ENCODE results near the gene SMAD9. TPM values are rescaled to one million over a fixed set of nuclear protein-coding genes. Genes with fewer than 3 reads are reported as not detected.

Gene SMAD9
- total and polyA plus RNA-seq, 2 of the 13 experiments (the other 11 are each of a cell fraction or from before 2014, with no cell fraction given), result 4.2 to 7.7 TPM

DNA sequence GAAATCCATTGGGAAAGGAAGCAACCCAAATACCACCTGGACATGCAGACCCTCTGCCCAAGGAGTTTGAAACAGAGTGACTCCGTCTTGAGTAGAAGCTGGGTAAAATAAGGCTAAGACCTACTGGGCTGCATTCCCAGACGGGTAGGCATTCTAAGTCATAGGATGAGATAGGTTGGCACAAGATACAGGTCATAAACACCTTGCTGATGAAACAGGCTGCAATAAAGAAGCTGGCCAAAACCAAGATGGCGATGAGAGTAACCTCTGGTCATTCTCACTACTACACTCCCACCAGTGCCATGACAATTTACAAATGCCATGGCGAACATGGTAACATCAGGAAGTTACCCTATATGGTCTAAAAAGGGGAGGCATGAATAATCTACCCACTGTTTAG, 60.8 kb downstream of the SMAD9 start:
- in situ Hi-C loops (cut with HindIII; ENCODE audit: extremely low pct_ligation_motif_present, low pct_unique_long_range_greater_than_20kb) (loop anchor here (5.0 kb wide), 1 partner anchor 123 kb away; no protein-coding TSS in a partner anchor), intact Hi-C loops (cut with micrococcal nuclease; ENCODE audit: unreplicated experiment) (no loop called here)
- Histone ChIP-seq H3K79me2 (ENCODE audit: insufficient read depth, low read length) (no peaks in the 10 kb centered on the region), H3K4me1 (ENCODE audit: insufficient read depth, low read length) (peaks cover 11% of the 10 kb centered on the region), H3K36me3 (replicated peaks in 1 of 2; ENCODE audit: control insufficient read depth in 1 of 2, insufficient read depth in 2 of 2, low read length in 2 of 2) (peaks cover 0 to 14% of the 10 kb centered on the region in 2 experiments; a peak in 3 of 5 replicates), H3K9ac (ENCODE audit: insufficient read depth, low read depth, low read length) (no peak overlapping the region), H4K20me1 (ENCODE audit: insufficient read depth, low read length) (no peaks in the 10 kb centered on the region), H3K4me3 (replicated peaks in 1 of 3; ENCODE audit: insufficient read depth in 1 of 3, low read depth in 2 of 3, low read length in 3 of 3) (no peak overlapping the region), H3K9me3 (ENCODE audit: low read length) (no peaks in the 10 kb centered on the region), H3K27me3 (ENCODE audit: control insufficient read depth in 1 of 2, insufficient read depth in 2 of 2, low read length in 2 of 2) (no peaks in the 10 kb centered on the region), H3K4me2 (ENCODE audit: low read depth, low read length) (no peak overlapping the region), H2AFZ (ENCODE audit: low read length) (no peak overlapping the region), H3K27ac (ENCODE audit: extremely low read length, insufficient read depth, low read length) (no peak overlapping the region)
- DNase-seq (ENCODE audit: low spot score) (no peak), FAIRE-seq (no peak), ATAC-seq (no peak)
- ChIA-PET POLR2A (no interaction called here), CTCF (ENCODE audit: low intra/inter-chr PET ratio, low total read pairs) (interaction anchor here (3.5 kb wide), 1 partner anchor 122 kb away, joined by 39 read pairs; no protein-coding TSS in a partner anchor)
- WGBS (ENCODE audit: low lambda C conversion rate), result 97% methylated on average over 4 of the region's 4 CpGs
- BruUV-seq (replicated peaks), result no TSS peak
- TF ChIP-seq SMAD1 (CRISPR knock-in tag; IDR thresholded peaks at IDR 0.05; ENCODE audit: borderline replicate concordance, low read depth) (no peak), MEIS1 (CRISPR knock-in tag; IDR thresholded peaks at IDR 0.05; ENCODE audit: borderline replicate concordance) (no peak), PHF5A (CRISPR knock-in tag; IDR thresholded peaks at IDR 0.05; ENCODE audit: low read depth, unreplicated experiment) (no peak), MAFF (IDR thresholded peaks at IDR 0.05; ENCODE audit: low read depth, low read length) (no peak), ZNF367 (CRISPR knock-in tag; IDR thresholded peaks at IDR 0.05; ENCODE audit: borderline replicate concordance) (no peak), KLF9 (CRISPR knock-in tag; IDR thresholded peaks at IDR 0.05; ENCODE audit: low read depth) (no peak), BHLHE40 (IDR thresholded peaks at IDR 0.05; ENCODE audit: low read length) (no peak)
- TF ChIP-seq, protein P1, sequence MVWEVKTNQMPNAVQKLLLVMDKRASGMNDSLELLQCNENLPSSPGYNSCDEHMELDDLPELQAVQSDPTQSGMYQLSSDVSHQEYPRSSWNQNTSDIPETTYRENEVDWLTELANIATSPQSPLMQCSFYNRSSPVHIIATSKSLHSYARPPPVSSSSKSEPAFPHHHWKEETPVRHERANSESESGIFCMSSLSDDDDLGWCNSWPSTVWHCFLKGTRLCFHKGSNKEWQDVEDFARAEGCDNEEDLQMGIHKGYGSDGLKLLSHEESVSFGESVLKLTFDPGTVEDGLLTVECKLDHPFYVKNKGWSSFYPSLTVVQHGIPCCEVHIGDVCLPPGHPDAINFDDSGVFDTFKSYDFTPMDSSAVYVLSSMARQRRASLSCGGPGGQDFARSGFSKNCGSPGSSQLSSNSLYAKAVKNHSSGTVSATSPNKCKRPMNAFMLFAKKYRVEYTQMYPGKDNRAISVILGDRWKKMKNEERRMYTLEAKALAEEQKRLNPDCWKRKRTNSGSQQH (CRISPR knock-in tag; IDR thresholded peaks at IDR 0.05; ENCODE audit: low read depth), result no peak
- TF ChIP-seq, protein P2, sequence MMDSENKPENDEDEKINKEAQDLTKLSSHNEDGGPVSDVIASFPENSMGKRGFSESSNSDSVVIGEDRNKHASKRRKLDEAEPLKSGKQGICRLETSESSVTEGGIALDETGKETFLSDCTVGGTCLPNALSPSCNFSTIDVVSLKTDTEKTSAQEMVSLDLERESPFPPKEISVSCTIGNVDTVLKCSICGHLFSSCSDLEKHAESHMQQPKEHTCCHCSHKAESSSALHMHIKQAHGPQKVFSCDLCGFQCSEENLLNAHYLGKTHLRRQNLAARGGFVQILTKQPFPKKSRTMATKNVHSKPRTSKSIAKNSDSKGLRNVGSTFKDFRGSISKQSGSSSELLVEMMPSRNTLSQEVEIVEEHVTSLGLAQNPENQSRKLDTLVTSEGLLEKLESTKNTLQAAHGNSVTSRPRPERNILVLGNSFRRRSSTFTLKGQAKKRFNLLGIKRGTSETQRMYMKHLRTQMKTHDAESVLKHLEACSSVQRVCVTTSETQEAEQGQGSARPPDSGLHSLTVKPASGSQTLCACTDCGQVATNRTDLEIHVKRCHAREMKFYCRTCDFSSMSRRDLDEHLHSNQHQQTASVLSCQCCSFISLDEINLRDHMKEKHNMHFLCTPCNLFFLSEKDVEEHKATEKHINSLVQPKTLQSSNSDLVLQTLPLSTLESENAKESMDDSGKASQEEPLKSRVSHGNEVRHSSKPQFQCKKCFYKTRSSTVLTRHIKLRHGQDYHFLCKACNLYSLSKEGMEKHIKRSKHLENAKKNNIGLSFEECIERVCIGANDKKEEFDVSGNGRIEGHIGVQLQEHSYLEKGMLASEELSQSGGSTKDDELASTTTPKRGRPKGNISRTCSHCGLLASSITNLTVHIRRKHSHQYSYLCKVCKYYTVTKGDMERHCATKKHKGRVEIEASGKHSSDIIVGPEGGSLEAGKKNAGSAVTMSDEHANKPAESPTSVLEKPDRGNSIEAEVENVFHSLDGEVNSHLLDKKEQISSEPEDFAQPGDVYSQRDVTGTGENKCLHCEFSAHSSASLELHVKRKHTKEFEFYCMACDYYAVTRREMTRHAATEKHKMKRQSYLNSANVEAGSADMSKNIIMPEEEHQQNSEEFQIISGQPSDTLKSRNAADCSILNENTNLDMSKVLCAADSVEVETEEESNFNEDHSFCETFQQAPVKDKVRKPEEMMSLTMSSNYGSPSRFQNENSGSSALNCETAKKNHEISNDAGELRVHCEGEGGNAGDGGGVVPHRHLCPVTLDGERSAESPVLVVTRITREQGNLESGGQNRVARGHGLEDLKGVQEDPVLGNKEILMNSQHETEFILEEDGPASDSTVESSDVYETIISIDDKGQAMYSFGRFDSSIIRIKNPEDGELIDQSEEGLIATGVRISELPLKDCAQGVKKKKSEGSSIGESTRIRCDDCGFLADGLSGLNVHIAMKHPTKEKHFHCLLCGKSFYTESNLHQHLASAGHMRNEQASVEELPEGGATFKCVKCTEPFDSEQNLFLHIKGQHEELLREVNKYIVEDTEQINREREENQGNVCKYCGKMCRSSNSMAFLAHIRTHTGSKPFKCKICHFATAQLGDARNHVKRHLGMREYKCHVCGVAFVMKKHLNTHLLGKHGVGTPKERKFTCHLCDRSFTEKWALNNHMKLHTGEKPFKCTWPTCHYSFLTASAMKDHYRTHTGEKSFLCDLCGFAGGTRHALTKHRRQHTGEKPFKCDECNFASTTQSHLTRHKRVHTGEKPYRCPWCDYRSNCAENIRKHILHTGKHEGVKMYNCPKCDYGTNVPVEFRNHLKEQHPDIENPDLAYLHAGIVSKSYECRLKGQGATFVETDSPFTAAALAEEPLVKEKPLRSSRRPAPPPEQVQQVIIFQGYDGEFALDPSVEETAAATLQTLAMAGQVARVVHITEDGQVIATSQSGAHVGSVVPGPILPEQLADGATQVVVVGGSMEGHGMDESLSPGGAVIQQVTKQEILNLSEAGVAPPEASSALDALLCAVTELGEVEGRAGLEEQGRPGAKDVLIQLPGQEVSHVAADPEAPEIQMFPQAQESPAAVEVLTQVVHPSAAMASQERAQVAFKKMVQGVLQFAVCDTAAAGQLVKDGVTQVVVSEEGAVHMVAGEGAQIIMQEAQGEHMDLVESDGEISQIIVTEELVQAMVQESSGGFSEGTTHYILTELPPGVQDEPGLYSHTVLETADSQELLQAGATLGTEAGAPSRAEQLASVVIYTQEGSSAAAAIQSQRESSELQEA (CRISPR knock-in tag; IDR thresholded peaks at IDR 0.05; ENCODE audit: not compliant biosample characterization), result no peak
- TF ChIP-seq, protein P3, sequence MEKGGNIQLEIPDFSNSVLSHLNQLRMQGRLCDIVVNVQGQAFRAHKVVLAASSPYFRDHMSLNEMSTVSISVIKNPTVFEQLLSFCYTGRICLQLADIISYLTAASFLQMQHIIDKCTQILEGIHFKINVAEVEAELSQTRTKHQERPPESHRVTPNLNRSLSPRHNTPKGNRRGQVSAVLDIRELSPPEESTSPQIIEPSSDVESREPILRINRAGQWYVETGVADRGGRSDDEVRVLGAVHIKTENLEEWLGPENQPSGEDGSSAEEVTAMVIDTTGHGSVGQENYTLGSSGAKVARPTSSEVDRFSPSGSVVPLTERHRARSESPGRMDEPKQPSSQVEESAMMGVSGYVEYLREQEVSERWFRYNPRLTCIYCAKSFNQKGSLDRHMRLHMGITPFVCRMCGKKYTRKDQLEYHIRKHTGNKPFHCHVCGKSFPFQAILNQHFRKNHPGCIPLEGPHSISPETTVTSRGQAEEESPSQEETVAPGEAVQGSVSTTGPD (CRISPR knock-in tag; IDR thresholded peaks at IDR 0.05), result no peak

Data from HepG2 (cell line).